Calu3 (cell line): ENCODE measurements around the gene TLL1. TPM values are rescaled to one million over a fixed set of nuclear protein-coding genes. Genes with fewer than 3 reads are reported as not detected.

Source experiments
- BruUV-seq: library from RNA; stranded (reverse); fragments of 400-500 nt; replicated peaks from 2 replicates; lab custom pipeline; 2021; lab: Mats Ljungman, UMichigan
- CTCF ChIA-PET: fragments of 300-600 bp; sonication (Branson Sonifier 250); formaldehyde crosslinking; loops from one replicate; lab custom pipeline; 2022; ENCODE audit warnings: antibody characterized with exemption; lab: Charles Lee
- DNase-seq: peaks from one replicate; pipeline ENCODE4 v3.0.0; 2022
- H3K27ac Mint-ChIP-seq: one replicate; pipeline ENCODE4 v1.8.0; 2022; ENCODE audit warnings: mixed read lengths; ENCODE audit not compliant: unreplicated experiment
- H3K27me3 Mint-ChIP-seq: one replicate; pipeline ENCODE4 v1.8.0; 2022; ENCODE audit warnings: mixed read lengths; ENCODE audit not compliant: unreplicated experiment
- H3K36me3 Mint-ChIP-seq: one replicate; pipeline ENCODE4 v1.8.0; 2022; ENCODE audit warnings: mild to moderate bottlenecking, moderate library complexity, mixed read lengths; ENCODE audit not compliant: insufficient read depth, unreplicated experiment
- H3K4me1 Mint-ChIP-seq: one replicate; pipeline ENCODE4 v1.8.0; 2022; ENCODE audit warnings: mild to moderate bottlenecking, low read depth, mixed read lengths; ENCODE audit not compliant: unreplicated experiment
- H3K4me3 Mint-ChIP-seq: one replicate; pipeline ENCODE4 v1.8.0; 2022; ENCODE audit warnings: mild to moderate bottlenecking, low read depth, moderate library complexity, mixed read lengths; ENCODE audit not compliant: unreplicated experiment
- H3K9me3 Mint-ChIP-seq: one replicate; pipeline ENCODE4 v1.8.0; 2022; ENCODE audit warnings: low read depth, mixed read lengths; ENCODE audit not compliant: unreplicated experiment
- CTCF ChIP-seq: fragments of 200-600 bp; IDR thresholded peaks from one replicate; pipeline ENCODE4 v1.8.0; 2022; ENCODE audit warnings: antibody characterized with exemption; ENCODE audit not compliant: unreplicated experiment
- intact Hi-C: fragments of 100-400 bp; cut with micrococcal nuclease; formaldehyde crosslinking; loops from one replicate; pipeline ENCODE4 v1.10.0; 2022; ENCODE audit not compliant: unreplicated experiment
- total RNA-seq: library from RNA; stranded (reverse); gene quantifications from 2 replicates; pipeline ENCODE4 v1.2.3, GENCODE V29; 2022

Gene TLL1
- total RNA-seq, 1 experiment from 2014 or later: not detected

GRCh38 chr4:165971446-165971845 lies 98.4 kb downstream of the TLL1 start:
- CTCF ChIA-PET: no interaction called here
- TF ChIP-seq CTCF: no peak
- Mint-ChIP-seq H3K4me3 (no peak overlapping the region), H3K36me3 (no peaks in the 10 kb centered on the region), H3K27me3 (no peaks in the 10 kb centered on the region), H3K27ac (no peak overlapping the region), H3K9me3 (no peaks in the 10 kb centered on the region), H3K4me1 (no peaks in the 10 kb centered on the region)
- intact Hi-C loops: no loop called here
- no peak for DNase-seq
- BruUV-seq: no TSS peak

GRCh38 chr4:165971933-165972332 lies 98.9 kb downstream of the TLL1 start:
- no peaks in the 10 kb centered on the region for H3K9me3 Mint-ChIP-seq
- no peaks in the 10 kb centered on the region for H3K27me3 Mint-ChIP-seq
- CTCF ChIA-PET: no interaction called here
- no peak for TF ChIP-seq CTCF
- BruUV-seq: no TSS peak
- no peaks in the 10 kb centered on the region for H3K36me3 Mint-ChIP-seq
- H3K4me1 Mint-ChIP-seq: no peaks in the 10 kb centered on the region
- DNase-seq: no peak
- no peak overlapping the region for H3K4me3 Mint-ChIP-seq
- H3K27ac Mint-ChIP-seq: no peak overlapping the region
- intact Hi-C loops: no loop called here

GRCh38 chr4:165972747-165973146 lies 99.7 kb downstream of the TLL1 start:
- Mint-ChIP-seq H3K36me3 (no peaks in the 10 kb centered on the region), H3K4me1 (no peaks in the 10 kb centered on the region), H3K4me3 (no peak overlapping the region), H3K27me3 (no peaks in the 10 kb centered on the region), H3K9me3 (no peaks in the 10 kb centered on the region), H3K27ac (no peak overlapping the region)
- BruUV-seq: no TSS peak
- intact Hi-C loops: no loop called here
- no peak for DNase-seq
- CTCF ChIA-PET: no interaction called here
- no peak for TF ChIP-seq CTCF

GRCh38 chr4:165982934-165983333 lies 109.9 kb downstream of the TLL1 start:
- CTCF ChIA-PET: no interaction called here
- no peak for DNase-seq
- TF ChIP-seq CTCF: no peak
- H3K9me3 Mint-ChIP-seq: no peaks in the 10 kb centered on the region
- H3K4me1 Mint-ChIP-seq: no peaks in the 10 kb centered on the region
- no peak overlapping the region for H3K27ac Mint-ChIP-seq
- intact Hi-C loops: no loop called here
- no peak overlapping the region for H3K4me3 Mint-ChIP-seq
- H3K36me3 Mint-ChIP-seq: no peaks in the 10 kb centered on the region
- H3K27me3 Mint-ChIP-seq: no peaks in the 10 kb centered on the region
- no TSS peak for BruUV-seq
